ENCODE data around the gene ERF.
A peak's percentile ranks its signal among the peaks of the same experiment; 100 is the strongest.

ERF gene

GRCh38 chr19:42287017-42287826, 32.3 kb upstream of the ERF start:
- no peak for DNase-seq (ENCODE audit: low spot score)

- peak; percentile 12 for DNase-seq (ENCODE audit: low spot score)
Observed at GRCh38 chr19:42286349-42287016, 31.6 kb upstream of the ERF start.

GRCh38 chr19:42285988-42286348, 31.0 kb upstream of the ERF start:
- no peak for DNase-seq (ENCODE audit: low spot score)

GRCh38 chr19:42285541-42285941, 30.6 kb upstream of the ERF start:
- DNase-seq (ENCODE audit: low spot score): no peak

DNA sequence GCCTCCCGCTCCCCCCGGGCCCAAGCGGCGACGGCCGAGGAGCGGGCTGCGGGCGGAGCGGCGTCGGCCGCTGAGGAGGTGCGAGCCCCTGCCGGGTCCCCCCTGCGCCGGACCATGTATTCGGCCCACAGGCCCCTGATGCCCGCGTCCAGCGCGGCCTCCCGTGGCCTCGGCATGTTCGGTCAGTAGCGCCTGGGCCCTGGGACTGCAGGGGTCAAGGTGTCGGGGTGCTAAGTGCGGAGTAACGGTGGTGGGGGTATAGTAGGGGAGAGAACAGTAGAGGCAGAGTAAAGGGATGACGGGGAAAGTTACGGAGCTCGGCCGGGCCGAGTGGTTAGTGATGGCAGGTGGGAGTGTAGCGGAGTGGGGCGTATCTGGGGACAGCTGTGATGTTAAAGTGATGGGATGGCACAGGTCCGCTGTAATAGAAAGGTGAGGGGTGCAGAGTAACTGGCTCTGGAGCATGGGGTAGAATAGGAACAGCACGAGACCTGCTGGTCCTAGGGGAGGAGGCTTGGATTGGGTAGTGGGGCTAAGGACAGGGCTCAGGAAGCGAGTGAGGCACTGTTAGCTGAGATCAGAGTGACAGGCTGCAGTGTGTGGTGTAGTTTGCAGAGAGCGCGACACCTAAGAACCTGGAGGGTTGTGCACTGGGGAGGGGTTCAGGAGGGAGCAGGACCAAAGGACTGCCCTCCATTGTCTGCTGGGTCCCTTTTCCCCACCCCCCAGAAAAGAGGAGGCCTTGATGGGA, 29.8 kb upstream of the ERF start:
- DNase-seq (ENCODE audit: low spot score): peak; percentile 33

- DNase-seq (ENCODE audit: low spot score): peak; percentile 82
Observed at GRCh38 chr19:42284066-42284501, 29.2 kb upstream of the ERF start.

DNA sequence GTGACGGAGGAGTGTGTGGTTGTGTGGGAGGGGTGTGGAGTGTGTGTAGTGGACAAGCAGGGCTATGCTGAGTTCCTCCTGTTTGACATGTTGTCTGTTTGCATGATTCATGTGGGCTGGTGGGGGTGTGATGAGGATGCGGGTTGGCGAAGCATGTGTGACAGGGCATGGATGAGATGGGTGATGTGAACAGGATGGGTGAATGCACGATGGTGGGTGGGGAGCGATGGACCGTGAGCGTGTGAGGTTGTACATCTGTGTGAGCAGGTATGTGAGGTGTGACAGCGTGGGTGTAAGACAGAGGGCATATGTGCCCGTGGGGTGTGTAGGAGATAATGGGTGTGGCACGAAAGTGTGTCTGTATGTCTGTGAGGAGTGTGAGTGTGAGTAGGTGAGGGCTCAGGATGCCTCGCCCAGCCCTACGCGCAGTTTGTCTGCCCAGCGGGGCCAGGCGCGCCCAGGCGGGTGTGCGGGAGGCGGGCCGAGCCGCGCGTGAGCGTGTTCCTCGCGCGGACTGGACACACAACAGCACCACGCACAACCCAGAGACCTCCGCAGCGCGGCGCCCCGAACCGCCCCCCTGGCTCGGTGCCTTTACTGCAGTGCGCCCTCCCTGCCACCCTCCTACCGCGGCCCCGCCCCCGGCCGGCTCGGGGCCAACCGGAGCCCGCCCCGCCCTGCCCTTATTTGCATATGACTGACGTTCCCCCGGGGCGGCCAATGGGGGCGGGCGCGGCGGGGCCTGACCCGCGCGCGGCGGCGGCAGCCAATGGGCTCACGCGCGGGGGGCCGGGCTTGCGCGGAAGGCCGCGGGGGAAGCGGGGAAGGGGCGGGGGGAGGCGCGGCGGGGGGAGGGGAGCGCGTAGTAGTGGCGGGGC, 28.5 kb upstream of the ERF start:
- peak; percentile 95 for DNase-seq (ENCODE audit: low spot score)

GRCh38 chr19:42282819-42283187, 27.9 kb upstream of the ERF start:
- DNase-seq (ENCODE audit: low spot score): no peak

GRCh38 chr19:42281827-42282762, 27.2 kb upstream of the ERF start:
- DNase-seq (ENCODE audit: low spot score): peak; percentile 44

DNA sequence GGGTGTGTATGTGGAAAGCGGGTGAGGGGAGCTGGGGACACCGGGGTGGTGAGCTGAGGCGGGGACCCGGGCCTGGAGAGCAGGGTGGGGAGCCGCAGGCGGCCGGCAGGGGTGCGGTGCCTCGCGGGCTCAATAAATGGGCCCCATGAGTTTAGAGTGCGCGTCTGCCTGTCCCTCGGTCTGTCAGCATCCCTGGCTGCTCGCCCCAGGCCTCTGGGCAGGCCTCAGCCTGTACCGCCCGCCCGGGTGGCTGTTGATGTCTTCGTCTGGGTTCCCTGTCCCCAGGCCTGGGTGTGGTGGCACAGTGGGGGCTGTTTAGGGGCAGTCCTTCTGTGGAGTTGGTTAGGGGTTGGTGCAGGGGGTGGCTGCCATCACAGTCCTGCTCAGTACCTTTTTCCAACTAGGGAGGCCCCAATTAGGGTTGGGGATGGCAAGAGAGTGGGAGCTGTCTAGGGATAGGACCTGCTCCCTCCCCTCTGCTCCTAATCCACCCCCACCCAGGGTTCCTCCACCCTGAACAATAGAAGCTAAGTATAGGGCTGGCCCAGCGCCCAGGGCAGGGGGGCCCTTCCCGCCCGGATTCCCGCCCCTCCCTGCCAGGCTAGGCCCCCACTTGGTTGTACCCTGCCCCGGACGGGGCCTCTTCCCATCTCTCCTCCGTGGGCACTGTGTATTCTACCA, 26.4 kb upstream of the ERF start:
- peak; percentile 84 for DNase-seq (ENCODE audit: low spot score)

- no peak for DNase-seq (ENCODE audit: low spot score)
Observed at GRCh38 chr19:42280815-42281145, 25.9 kb upstream of the ERF start.

DNA sequence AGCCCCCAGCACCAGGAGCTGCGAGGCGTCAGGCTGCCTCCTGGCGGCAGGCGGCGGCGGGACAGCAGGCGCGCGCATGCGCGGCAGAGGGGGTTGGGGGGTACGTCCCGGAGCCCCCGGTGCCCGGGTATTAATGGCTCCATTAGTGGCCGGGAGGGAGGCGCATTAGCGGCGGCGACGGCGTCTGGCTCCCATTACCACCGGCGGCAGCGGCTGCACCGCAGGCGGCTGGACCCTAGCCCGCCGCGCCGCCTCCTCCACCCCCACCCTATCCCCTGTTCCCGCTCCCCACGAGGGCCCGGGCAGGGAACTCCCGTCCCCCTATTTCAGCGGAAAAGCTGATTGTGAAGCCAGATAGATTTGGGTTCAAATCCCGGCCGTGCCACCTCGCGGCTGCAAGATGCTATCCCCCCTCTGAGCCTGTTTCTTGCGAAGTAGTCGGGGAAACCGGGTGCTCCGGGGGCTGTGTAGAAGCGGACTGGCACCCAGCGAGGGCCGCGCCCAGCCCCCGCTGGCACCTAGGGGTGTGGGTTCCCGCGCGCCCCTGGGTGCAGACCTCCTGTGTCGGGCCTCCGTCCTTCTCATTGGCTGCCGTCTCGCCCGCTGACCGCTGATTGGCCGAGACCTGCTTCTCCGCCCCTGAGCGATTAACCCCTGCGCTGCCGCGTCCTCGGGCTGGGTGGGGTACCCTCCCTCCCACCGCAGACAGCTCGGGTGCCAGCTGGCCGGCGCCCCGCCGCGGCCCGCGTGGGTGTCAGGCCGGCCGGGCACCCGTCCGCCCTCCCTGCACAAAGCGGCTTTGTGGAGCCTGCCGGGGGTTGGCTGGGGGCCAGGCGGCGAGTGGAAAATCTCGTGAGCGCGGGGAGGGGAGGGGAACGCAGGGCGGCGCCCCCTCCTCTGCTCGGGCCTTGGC, 25.2 kb upstream of the ERF start:
- DNase-seq (ENCODE audit: low spot score): peak; percentile 95

DNA sequence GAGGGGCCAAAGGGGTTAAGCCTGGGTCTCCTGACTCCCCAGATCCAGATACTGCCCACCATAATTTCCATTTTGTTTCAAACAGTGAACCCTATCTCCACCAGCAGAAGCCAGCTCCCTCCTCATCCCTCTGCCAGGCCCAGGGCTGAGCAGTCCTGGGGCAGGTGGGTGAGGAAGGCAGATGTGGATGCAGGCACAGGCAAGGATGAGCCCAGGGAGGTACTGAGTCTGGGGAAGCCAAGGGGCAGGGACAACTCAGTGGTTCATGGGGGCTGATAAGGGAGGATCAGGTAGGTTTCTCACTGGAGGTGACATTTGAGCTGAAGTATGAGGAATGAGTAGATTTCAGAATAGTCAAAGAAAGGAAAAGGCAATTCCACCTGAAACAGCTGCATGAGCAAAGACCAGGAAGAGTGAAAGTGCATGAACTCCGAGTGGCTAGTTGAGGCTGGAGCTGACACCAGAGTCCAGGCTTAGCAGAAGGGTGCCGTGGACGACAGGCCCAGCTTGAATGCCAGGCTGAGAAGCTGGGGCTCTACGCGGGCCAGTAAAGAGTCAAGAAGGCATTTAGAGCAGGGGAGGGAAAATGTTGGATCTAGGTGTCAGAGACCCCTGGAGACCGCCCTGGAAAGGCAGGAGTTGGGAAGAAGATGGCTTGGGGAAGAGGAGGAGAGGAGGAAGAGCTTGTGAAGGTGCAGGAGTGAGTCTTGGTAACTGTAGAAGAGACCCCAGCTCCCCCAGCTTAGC, 24.4 kb upstream of the ERF start:
- DNase-seq (ENCODE audit: low spot score): no peak

DNA sequence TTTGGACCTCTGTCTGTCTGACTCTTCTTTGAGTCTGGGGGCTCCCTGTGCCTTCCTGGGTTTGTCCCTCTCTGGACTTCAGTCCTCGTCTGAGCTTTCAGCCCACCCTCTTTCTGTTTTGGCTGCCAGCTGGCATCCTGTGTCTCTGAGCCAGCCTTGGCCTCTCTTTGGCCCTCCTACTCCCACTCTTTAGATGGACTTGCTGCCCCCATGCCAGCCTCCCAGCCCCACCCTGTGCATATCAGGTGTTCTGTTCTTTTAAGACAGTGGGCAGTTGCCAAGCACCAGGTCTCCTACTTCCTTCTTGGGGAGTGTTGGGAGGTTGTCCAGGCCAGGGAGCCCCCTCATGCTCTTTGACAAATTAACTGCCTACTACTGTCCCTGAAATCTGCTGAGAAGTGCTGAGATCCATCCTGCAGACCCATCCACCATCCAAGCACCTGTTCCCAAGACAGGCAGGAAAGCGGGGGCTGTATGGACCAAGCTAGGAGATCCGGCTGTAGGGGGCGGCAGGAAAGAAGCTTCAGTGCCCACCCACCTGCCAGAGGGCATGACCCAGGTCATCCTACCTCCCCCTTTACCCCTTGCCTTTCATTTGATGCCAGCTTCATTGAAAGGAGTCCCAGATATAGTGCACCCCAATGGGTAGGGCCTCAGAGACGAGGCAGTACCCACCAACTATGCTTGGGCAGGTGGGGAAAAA, 23.7 kb upstream of the ERF start:
- peak; percentile 21 for DNase-seq (ENCODE audit: low spot score)

GRCh38 chr19:42277821-42278451, 23.0 kb upstream of the ERF start:
- no peak for DNase-seq (ENCODE audit: low spot score)

GRCh38 chr19:42276821-42277220, 21.9 kb upstream of the ERF start:
- no peak for DNase-seq (ENCODE audit: low spot score)

DNA sequence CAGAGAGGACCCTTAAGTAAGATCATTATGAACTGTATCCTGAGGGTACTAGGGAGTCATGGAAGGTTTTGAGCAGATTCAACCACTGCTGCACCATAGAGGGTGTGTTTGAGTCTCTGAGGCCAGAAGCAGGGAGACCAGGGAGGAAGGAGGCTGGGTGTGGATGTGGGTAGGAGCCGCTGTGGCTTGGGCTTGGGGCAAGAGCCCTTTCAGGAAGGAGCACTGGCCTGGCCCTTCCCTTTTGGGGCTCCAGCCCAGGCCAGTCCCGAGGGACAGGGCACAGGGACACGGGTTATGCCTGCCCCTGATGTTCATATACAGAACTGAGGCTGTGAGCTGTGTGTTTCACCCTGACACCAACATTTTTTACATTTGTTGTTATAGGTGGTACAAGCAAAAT, 21.4 kb upstream of the ERF start:
- DNase-seq (ENCODE audit: low spot score): no peak

Measured in globus pallidus (tissue), 1 donor.